ENCODE measurements around the gene VHLL.

Gene VHLL

DNA sequence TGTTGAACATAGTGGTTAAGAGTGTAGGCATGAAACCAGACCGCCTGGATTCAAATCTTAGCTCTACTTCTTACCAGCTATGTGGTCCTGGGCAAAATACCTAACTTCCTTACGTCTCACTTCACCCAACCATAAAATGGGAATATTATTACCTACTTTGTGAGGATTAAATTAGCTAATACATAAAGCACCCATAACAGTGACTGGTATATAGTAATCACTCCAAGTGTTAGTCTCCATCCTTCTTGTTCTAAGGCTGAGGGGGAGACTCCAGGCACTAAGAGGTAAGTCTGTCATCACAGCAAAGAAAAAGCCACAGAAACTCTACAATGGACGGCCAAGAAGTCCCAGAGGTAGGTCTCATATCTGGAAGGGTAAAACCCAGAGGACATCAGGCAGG is 19.3 kb downstream of the VHLL start:
- H3K4me1 ChIP-seq (ENCODE audit: control insufficient read depth, insufficient read depth, low read length, unreplicated experiment): peaks cover 33% of the 10 kb centered on the region
- H3K79me2 ChIP-seq (ENCODE audit: control insufficient read depth, insufficient read depth, low read length, unreplicated experiment): peaks cover 52% of the 10 kb centered on the region
- no peak overlapping the region for H2AFZ ChIP-seq (ENCODE audit: low read length, unreplicated experiment)
- no peaks in the 10 kb centered on the region for H3K27me3 ChIP-seq (ENCODE audit: insufficient read depth, low read length)
- no peak overlapping the region for H3K27ac ChIP-seq (ENCODE audit: low read depth, low read length)
- H3K4me3 ChIP-seq (ENCODE audit: low read depth, low read length): no peak overlapping the region
- H3K36me3 ChIP-seq (ENCODE audit: insufficient read depth, low read length): peaks cover 15% of the 10 kb centered on the region; the same call in 1 of the 2 replicates

DNA sequence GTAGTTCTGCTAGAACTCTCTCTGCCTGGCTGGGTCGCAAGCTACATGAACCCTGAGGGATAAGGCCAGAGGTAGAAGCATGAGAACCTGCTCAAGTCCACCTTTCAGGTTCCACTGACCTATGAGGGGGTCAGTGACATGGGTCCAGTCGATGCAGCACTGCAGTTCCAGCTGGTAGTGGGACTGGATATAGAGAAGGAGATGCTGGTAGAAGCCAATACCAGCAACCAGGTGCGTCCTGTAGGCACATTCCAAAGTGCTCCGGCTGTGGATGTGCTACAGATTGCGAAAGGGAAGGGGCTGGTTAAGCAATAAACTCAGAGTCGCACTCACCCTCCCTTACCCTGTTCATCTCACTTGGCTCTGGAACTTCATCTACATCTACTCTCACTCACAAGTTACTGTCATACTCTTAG is 22.1 kb downstream of the VHLL start:
- peaks cover 39% of the 10 kb centered on the region for H3K79me2 ChIP-seq (ENCODE audit: control insufficient read depth, insufficient read depth, low read length, unreplicated experiment)
- no peak overlapping the region for H2AFZ ChIP-seq (ENCODE audit: low read length, unreplicated experiment)
- H3K4me1 ChIP-seq (ENCODE audit: control insufficient read depth, insufficient read depth, low read length, unreplicated experiment): peaks cover 18% of the 10 kb centered on the region
- no peak overlapping the region for H3K4me3 ChIP-seq (ENCODE audit: low read depth, low read length)
- peak overlapping the region; percentile 23; the same call in 1 of the 2 replicates for H3K27ac ChIP-seq (ENCODE audit: low read depth, low read length)
- peaks cover 23% of the 10 kb centered on the region for H3K36me3 ChIP-seq (ENCODE audit: insufficient read depth, low read length)
- no peaks in the 10 kb centered on the region for H3K27me3 ChIP-seq (ENCODE audit: insufficient read depth, low read length)

DNA sequence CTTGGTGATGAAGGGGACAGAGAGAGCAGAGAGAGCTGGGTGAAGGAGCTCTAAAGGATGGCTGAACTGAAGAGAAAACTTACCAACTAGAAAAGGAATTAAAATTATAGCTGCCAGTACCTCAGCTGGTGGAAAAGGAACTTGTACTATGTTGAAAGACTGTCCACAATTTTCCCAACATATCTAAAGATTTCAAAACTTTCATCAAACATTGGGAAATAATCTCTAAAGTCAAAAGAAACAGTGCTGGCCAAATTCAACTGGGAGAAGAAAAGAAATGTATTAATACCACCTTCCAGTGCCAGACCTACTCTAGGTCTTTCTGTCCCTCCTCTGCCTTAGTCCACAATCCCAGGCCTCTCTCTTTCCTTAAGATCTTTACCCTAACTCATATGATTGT is 22.6 kb downstream of the VHLL start:
- Histone ChIP-seq H3K79me2 (ENCODE audit: control insufficient read depth, insufficient read depth, low read length, unreplicated experiment) (peaks cover 34% of the 10 kb centered on the region), H3K27me3 (ENCODE audit: insufficient read depth, low read length) (no peaks in the 10 kb centered on the region), H2AFZ (ENCODE audit: low read length, unreplicated experiment) (no peak overlapping the region), H3K27ac (ENCODE audit: low read depth, low read length) (peak overlapping the region; percentile 23; the same call in 1 of the 2 replicates), H3K36me3 (ENCODE audit: insufficient read depth, low read length) (peaks cover 23% of the 10 kb centered on the region), H3K4me1 (ENCODE audit: control insufficient read depth, insufficient read depth, low read length, unreplicated experiment) (peaks cover 15% of the 10 kb centered on the region), H3K4me3 (ENCODE audit: low read depth, low read length) (no peak overlapping the region)

DNA sequence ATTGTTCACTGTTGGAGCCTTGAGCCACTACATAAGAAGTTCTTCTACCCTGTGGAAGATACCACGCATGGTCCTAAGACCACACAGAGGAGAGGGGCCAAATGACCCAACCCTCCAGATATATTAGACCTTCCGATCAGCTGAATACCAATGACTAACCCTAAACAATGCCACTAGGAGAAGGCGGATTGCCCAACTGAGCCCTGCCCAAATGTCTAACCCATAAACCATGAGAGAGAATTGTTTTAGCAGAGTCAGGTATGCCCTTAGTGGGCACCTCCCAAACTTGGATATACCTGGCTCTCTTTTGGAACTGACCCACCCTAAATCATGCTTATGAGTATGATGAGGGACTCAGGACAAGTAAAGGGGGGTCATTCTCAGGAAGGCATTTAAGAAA is 28.8 kb downstream of the VHLL start:
- no peak overlapping the region for H3K27ac ChIP-seq (ENCODE audit: low read depth, low read length)
- peaks cover 29% of the 10 kb centered on the region for H3K36me3 ChIP-seq (ENCODE audit: insufficient read depth, low read length)
- H3K4me3 ChIP-seq (ENCODE audit: low read depth, low read length): no peak overlapping the region
- no peak overlapping the region for H2AFZ ChIP-seq (ENCODE audit: low read length, unreplicated experiment)
- peaks cover 2% of the 10 kb centered on the region for H3K79me2 ChIP-seq (ENCODE audit: control insufficient read depth, insufficient read depth, low read length, unreplicated experiment)
- H3K4me1 ChIP-seq (ENCODE audit: control insufficient read depth, insufficient read depth, low read length, unreplicated experiment): peaks cover 8% of the 10 kb centered on the region
- no peaks in the 10 kb centered on the region for H3K27me3 ChIP-seq (ENCODE audit: insufficient read depth, low read length)

- H3K4me3 ChIP-seq (ENCODE audit: low read depth, low read length): no peak overlapping the region
- peaks cover 36% of the 10 kb centered on the region for H3K36me3 ChIP-seq (ENCODE audit: insufficient read depth, low read length)
- no peak overlapping the region for H2AFZ ChIP-seq (ENCODE audit: low read length, unreplicated experiment)
- no peaks in the 10 kb centered on the region for H3K27me3 ChIP-seq (ENCODE audit: insufficient read depth, low read length)
- H3K27ac ChIP-seq (ENCODE audit: low read depth, low read length): no peak overlapping the region
- peaks cover 2% of the 10 kb centered on the region for H3K79me2 ChIP-seq (ENCODE audit: control insufficient read depth, insufficient read depth, low read length, unreplicated experiment)
- H3K4me1 ChIP-seq (ENCODE audit: control insufficient read depth, insufficient read depth, low read length, unreplicated experiment): peaks cover 12% of the 10 kb centered on the region
These were observed 30.8 kb downstream of the VHLL start for GRCh38 chr1:156268336-156268735.

GRCh38 chr1:156266051-156266450 is 33.1 kb downstream of the VHLL start:
- H3K27ac ChIP-seq (ENCODE audit: low read depth, low read length): no peak overlapping the region
- peaks cover 1% of the 10 kb centered on the region for H3K79me2 ChIP-seq (ENCODE audit: control insufficient read depth, insufficient read depth, low read length, unreplicated experiment)
- no peak overlapping the region for H3K4me3 ChIP-seq (ENCODE audit: low read depth, low read length)
- H3K36me3 ChIP-seq (ENCODE audit: insufficient read depth, low read length): peaks cover 35% of the 10 kb centered on the region
- no peaks in the 10 kb centered on the region for H3K27me3 ChIP-seq (ENCODE audit: insufficient read depth, low read length)
- H3K4me1 ChIP-seq (ENCODE audit: control insufficient read depth, insufficient read depth, low read length, unreplicated experiment): peaks cover 26% of the 10 kb centered on the region
- no peak overlapping the region for H2AFZ ChIP-seq (ENCODE audit: low read length, unreplicated experiment)

DNA sequence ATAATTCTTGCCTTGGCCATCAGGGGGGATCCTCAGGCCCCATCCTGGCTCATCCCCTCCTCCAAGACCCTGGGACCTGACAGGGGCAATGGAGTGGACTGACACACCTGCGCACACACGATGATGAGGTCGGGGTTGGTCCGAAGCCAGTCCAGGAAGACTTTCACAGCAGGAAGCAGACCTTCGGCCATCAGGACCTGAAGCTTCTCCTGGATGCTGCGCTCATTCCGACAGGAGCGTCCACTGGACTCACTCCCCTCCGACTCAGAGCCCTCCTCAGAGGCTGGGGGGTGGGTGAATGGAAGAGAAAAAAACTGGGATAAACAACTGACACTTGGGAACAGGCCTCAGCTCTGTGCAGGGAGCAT is 35.8 kb downstream of the VHLL start:
- Histone ChIP-seq H2AFZ (ENCODE audit: low read length, unreplicated experiment) (no peak overlapping the region), H3K4me1 (ENCODE audit: control insufficient read depth, insufficient read depth, low read length, unreplicated experiment) (peaks cover 22% of the 10 kb centered on the region), H3K79me2 (ENCODE audit: control insufficient read depth, insufficient read depth, low read length, unreplicated experiment) (peaks cover 2% of the 10 kb centered on the region), H3K27ac (ENCODE audit: low read depth, low read length) (peak overlapping the region; percentile 85), H3K4me3 (ENCODE audit: low read depth, low read length) (no peak overlapping the region), H3K36me3 (ENCODE audit: insufficient read depth, low read length) (peaks cover 55% of the 10 kb centered on the region), H3K27me3 (ENCODE audit: insufficient read depth, low read length) (no peaks in the 10 kb centered on the region)

- peaks cover 2% of the 10 kb centered on the region for H3K79me2 ChIP-seq (ENCODE audit: control insufficient read depth, insufficient read depth, low read length, unreplicated experiment)
- peak overlapping the region; percentile 85 for H3K27ac ChIP-seq (ENCODE audit: low read depth, low read length)
- H3K36me3 ChIP-seq (ENCODE audit: insufficient read depth, low read length): peaks cover 51% of the 10 kb centered on the region
- H2AFZ ChIP-seq (ENCODE audit: low read length, unreplicated experiment): no peak overlapping the region
- no peak overlapping the region for H3K4me3 ChIP-seq (ENCODE audit: low read depth, low read length)
- H3K27me3 ChIP-seq (ENCODE audit: insufficient read depth, low read length): no peaks in the 10 kb centered on the region
- H3K4me1 ChIP-seq (ENCODE audit: control insufficient read depth, insufficient read depth, low read length, unreplicated experiment): peaks cover 18% of the 10 kb centered on the region
These were observed 36.4 kb downstream of the VHLL start for GRCh38 chr1:156262461-156263287.

DNA sequence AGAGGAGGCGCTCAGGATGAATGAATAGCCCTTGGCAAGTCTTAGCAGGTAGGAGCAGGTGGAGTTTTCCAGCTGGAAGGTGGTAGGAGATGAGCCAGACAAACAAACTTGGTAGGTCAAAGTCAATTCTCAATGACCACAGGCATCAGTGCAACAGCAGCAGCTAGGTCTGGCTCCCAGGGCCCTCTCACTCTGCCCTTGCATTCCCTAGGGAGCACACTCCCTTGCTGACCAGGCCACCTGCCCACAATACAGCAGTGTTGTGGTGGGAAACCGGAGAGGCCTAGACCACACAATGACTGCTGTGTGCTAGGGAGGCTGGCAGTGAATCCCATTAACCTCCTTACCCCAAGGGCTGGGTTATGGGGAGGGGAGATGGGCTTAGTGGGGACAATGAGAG is 38.2 kb downstream of the VHLL start:
- Histone ChIP-seq H3K27ac (ENCODE audit: low read depth, low read length) (no peak overlapping the region), H3K36me3 (ENCODE audit: insufficient read depth, low read length) (peaks cover 46% of the 10 kb centered on the region), H3K4me1 (ENCODE audit: control insufficient read depth, insufficient read depth, low read length, unreplicated experiment) (peaks cover 18% of the 10 kb centered on the region), H3K27me3 (ENCODE audit: insufficient read depth, low read length) (no peaks in the 10 kb centered on the region), H2AFZ (ENCODE audit: low read length, unreplicated experiment) (no peak overlapping the region), H3K79me2 (ENCODE audit: control insufficient read depth, insufficient read depth, low read length, unreplicated experiment) (peaks cover 2% of the 10 kb centered on the region), H3K4me3 (ENCODE audit: low read depth, low read length) (no peak overlapping the region)

- Histone ChIP-seq H3K36me3 (ENCODE audit: insufficient read depth, low read length) (peaks cover 43% of the 10 kb centered on the region), H3K4me3 (ENCODE audit: low read depth, low read length) (no peak overlapping the region), H3K27me3 (ENCODE audit: insufficient read depth, low read length) (no peaks in the 10 kb centered on the region), H3K79me2 (ENCODE audit: control insufficient read depth, insufficient read depth, low read length, unreplicated experiment) (peaks cover 2% of the 10 kb centered on the region), H3K4me1 (ENCODE audit: control insufficient read depth, insufficient read depth, low read length, unreplicated experiment) (peaks cover 18% of the 10 kb centered on the region), H3K27ac (ENCODE audit: low read depth, low read length) (no peak overlapping the region), H2AFZ (ENCODE audit: low read length, unreplicated experiment) (no peak overlapping the region)
These were observed 39.3 kb downstream of the VHLL start for GRCh38 chr1:156259805-156260204.

DNA sequence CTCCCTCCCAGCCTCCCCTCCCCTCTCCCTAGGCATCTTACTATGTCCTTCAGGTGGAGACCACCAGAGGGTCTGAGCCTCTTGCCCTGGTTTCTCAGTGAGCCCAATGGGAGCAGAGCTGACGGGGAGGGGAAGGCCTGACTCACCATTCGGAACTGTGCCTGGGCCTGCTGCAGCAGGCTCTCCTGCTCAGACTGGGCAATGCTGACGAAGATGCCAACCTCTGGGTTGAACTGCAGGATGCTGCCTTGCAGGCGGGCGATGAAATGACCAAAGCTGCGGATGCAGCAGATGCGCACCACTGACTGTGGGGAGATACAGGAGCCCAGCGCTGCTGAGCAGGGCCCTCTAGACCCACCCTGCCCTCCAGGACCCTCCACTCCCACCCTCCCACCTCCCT is 40.2 kb downstream of the VHLL start:
- H2AFZ ChIP-seq (ENCODE audit: low read length, unreplicated experiment): no peak overlapping the region
- H3K79me2 ChIP-seq (ENCODE audit: control insufficient read depth, insufficient read depth, low read length, unreplicated experiment): peaks cover 2% of the 10 kb centered on the region
- no peaks in the 10 kb centered on the region for H3K27me3 ChIP-seq (ENCODE audit: insufficient read depth, low read length)
- no peak overlapping the region for H3K27ac ChIP-seq (ENCODE audit: low read depth, low read length)
- H3K4me1 ChIP-seq (ENCODE audit: control insufficient read depth, insufficient read depth, low read length, unreplicated experiment): peaks cover 18% of the 10 kb centered on the region
- no peak overlapping the region for H3K4me3 ChIP-seq (ENCODE audit: low read depth, low read length)
- peaks cover 39% of the 10 kb centered on the region for H3K36me3 ChIP-seq (ENCODE audit: insufficient read depth, low read length)

All from ACC112 (cell line).